ENCODE data around the gene RIMS1. TPM values are rescaled to one million over a fixed set of nuclear protein-coding genes. Genes with fewer than 3 reads are reported as not detected.

The RIMS1 gene
- total RNA-seq, 1 donor from 2014 or later, result 12.3 TPM

DNA sequence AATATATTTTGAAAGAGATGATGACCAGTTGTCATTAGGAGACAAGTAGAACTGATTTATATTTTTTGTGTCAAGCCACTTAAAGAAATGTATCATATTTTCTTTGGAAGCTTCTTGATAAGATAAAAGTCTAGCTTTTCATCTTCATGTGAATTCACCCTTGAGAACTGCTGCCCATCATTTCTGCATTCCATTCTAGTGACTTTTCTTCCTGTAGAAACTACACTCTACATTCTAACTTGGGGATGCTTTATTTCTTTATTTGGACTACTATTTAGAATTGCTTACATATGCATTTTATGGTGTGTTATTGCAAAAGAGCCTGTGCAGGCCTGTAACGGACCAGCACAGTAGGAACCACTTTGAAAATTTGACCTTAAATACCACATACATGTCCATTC, 400.6 kb downstream of the RIMS1 start:
- no peaks in the 10 kb centered on the region for H3K27me3 Mint-ChIP-seq (ENCODE audit: unreplicated experiment)
- no peak overlapping the region for H3K4me3 Mint-ChIP-seq (ENCODE audit: unreplicated experiment)
- DNase-seq, result no peak
- TF ChIP-seq CTCF (IDR thresholded peaks at IDR 0.05; ENCODE audit: partially characterized antibody, unreplicated experiment), result no peak
- H3K27ac Mint-ChIP-seq (ENCODE audit: unreplicated experiment), result no peak overlapping the region
- no peaks in the 10 kb centered on the region for H3K9me3 Mint-ChIP-seq (ENCODE audit: unreplicated experiment)
- H3K4me1 Mint-ChIP-seq (ENCODE audit: low read depth, unreplicated experiment), result no peaks in the 10 kb centered on the region
- no peaks in the 10 kb centered on the region for H3K36me3 Mint-ChIP-seq (ENCODE audit: unreplicated experiment)

DNA sequence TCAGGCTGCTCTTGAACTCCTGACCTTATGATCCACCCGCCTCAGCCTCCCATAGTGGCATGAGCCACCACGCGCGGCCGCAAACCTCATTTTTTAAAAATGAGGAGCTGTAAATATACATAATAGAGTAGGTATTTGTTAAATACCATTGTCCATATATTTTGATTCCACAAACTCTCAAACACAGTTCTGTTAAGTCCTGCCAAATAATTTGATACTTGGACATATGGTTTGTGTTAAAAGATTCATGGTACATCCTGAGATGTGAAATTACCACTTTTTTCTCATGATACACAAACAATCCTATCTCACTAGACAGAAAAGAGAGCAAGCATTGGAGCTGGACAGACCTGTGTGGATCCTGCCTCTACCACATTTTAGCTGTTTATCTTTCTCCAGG, 401.5 kb downstream of the RIMS1 start:
- H3K9me3 Mint-ChIP-seq (ENCODE audit: unreplicated experiment), result no peaks in the 10 kb centered on the region
- H3K36me3 Mint-ChIP-seq (ENCODE audit: unreplicated experiment), result no peaks in the 10 kb centered on the region
- no peak for DNase-seq
- no peak overlapping the region for H3K4me3 Mint-ChIP-seq (ENCODE audit: unreplicated experiment)
- TF ChIP-seq CTCF (IDR thresholded peaks at IDR 0.05; ENCODE audit: partially characterized antibody, unreplicated experiment), result no peak
- H3K27ac Mint-ChIP-seq (ENCODE audit: unreplicated experiment), result no peak overlapping the region
- H3K27me3 Mint-ChIP-seq (ENCODE audit: unreplicated experiment), result no peaks in the 10 kb centered on the region
- no peaks in the 10 kb centered on the region for H3K4me1 Mint-ChIP-seq (ENCODE audit: low read depth, unreplicated experiment)

DNA sequence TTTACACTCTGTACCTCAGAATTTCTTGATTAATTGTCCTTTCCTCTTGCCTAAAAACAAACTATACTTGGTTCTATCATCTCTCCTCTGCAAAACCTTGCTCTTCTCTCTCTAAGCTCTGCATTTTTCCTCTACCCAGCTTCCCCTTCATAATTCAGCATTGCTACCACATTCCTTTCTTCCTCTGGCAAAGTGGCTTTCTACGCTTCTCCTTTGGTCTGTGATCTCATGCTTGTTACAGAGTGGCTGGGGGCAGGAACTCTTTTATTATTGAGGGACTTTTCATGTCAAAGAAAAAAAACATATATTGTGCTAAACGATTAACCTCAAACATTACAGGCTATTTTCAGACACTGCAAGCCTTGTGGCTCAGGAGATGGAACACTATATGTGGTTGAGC, 402.2 kb downstream of the RIMS1 start:
- no peak overlapping the region for H3K27ac Mint-ChIP-seq (ENCODE audit: unreplicated experiment)
- TF ChIP-seq CTCF (IDR thresholded peaks at IDR 0.05; ENCODE audit: partially characterized antibody, unreplicated experiment), result no peak
- H3K9me3 Mint-ChIP-seq (ENCODE audit: unreplicated experiment), result no peaks in the 10 kb centered on the region
- H3K36me3 Mint-ChIP-seq (ENCODE audit: unreplicated experiment), result no peaks in the 10 kb centered on the region
- no peaks in the 10 kb centered on the region for H3K27me3 Mint-ChIP-seq (ENCODE audit: unreplicated experiment)
- no peak for DNase-seq
- H3K4me1 Mint-ChIP-seq (ENCODE audit: low read depth, unreplicated experiment), result no peaks in the 10 kb centered on the region
- no peak overlapping the region for H3K4me3 Mint-ChIP-seq (ENCODE audit: unreplicated experiment)

DNA sequence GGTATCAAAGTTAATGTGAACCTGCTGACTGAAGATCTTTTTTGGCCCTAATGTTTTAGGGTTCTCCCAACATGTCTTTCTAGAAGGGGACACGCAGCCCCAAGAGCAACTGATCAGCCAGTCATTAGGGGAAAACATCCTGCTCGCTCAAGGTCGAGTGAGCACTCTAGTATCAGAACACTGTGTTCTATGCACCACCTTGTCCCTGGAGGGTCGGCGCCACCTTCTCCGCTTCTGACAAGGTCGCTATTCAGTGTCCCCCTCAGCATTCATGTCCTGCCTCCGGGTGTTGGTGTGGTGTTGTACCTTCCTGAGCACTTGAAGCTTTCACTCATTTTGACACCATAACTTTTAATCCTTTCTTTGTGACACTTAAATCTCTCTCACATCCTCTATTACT, 404.3 kb downstream of the RIMS1 start:
- no peaks in the 10 kb centered on the region for H3K27me3 Mint-ChIP-seq (ENCODE audit: unreplicated experiment)
- no peak overlapping the region for H3K4me3 Mint-ChIP-seq (ENCODE audit: unreplicated experiment)
- no peaks in the 10 kb centered on the region for H3K36me3 Mint-ChIP-seq (ENCODE audit: unreplicated experiment)
- H3K4me1 Mint-ChIP-seq (ENCODE audit: low read depth, unreplicated experiment), result no peaks in the 10 kb centered on the region
- H3K9me3 Mint-ChIP-seq (ENCODE audit: unreplicated experiment), result no peaks in the 10 kb centered on the region
- H3K27ac Mint-ChIP-seq (ENCODE audit: unreplicated experiment), result no peak overlapping the region
- no peak for DNase-seq
- no peak for TF ChIP-seq CTCF (IDR thresholded peaks at IDR 0.05; ENCODE audit: partially characterized antibody, unreplicated experiment)

DNA sequence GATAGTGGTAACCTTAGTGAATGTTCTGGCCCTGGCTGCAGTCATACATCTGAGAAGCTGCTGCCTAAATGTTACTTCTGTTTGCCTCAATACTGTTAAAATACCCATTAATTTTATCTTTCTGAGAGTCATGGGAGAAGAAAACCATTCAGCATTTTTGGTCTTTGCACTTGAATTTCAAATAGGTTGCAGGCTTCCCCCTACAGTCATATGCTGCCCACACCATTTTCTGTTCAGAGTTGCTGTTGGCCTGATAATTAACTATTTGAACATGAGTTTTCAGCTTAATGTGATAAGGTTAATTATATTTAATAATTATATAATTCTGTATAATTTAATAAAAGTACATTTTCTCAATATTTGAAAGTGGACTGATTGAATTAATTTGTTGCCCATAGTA, 410.0 kb downstream of the RIMS1 start:
- H3K4me3 Mint-ChIP-seq (ENCODE audit: unreplicated experiment), result no peak overlapping the region
- peaks cover 2% of the 10 kb centered on the region for H3K4me1 Mint-ChIP-seq (ENCODE audit: low read depth, unreplicated experiment)
- TF ChIP-seq CTCF (IDR thresholded peaks at IDR 0.05; ENCODE audit: partially characterized antibody, unreplicated experiment), result no peak
- H3K36me3 Mint-ChIP-seq (ENCODE audit: unreplicated experiment), result no peaks in the 10 kb centered on the region
- no peak overlapping the region for H3K27ac Mint-ChIP-seq (ENCODE audit: unreplicated experiment)
- no peaks in the 10 kb centered on the region for H3K9me3 Mint-ChIP-seq (ENCODE audit: unreplicated experiment)
- DNase-seq, result no peak
- no peaks in the 10 kb centered on the region for H3K27me3 Mint-ChIP-seq (ENCODE audit: unreplicated experiment)
